GM11168 (cell line): ENCODE measurements around the gene LRPAP1.

Experiments
- in situ Hi-C: fragments of 300-500 bp; cut with MboI; formaldehyde crosslinking; loops from one replicate; pipeline ENCODE4 v1.12.0; 2022; ENCODE audit warnings: low sequenced_read_pairs; ENCODE audit not compliant: unreplicated experiment

Gene LRPAP1

DNA sequence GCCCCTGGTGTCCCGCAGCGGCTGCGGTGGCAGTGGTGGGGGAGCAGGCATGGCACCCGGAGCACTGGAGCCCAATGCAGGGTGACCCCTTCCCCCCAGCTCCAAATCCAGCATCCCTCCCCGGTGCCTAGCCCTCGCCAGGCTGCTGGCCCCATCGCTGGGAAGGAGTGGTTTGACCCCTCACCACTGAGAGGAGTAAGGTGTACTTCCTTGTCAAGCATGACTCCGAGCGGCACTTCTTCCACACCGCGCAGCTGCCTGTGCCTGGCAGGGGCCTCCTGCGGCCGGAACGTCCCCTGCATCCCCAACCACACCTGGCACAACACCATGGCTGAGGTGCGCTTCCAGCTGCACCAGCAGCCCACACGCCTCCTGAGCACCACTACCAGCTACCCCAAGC lies 27.0 kb downstream of the LRPAP1 start:
- in situ Hi-C loops = no loop called here

DNA sequence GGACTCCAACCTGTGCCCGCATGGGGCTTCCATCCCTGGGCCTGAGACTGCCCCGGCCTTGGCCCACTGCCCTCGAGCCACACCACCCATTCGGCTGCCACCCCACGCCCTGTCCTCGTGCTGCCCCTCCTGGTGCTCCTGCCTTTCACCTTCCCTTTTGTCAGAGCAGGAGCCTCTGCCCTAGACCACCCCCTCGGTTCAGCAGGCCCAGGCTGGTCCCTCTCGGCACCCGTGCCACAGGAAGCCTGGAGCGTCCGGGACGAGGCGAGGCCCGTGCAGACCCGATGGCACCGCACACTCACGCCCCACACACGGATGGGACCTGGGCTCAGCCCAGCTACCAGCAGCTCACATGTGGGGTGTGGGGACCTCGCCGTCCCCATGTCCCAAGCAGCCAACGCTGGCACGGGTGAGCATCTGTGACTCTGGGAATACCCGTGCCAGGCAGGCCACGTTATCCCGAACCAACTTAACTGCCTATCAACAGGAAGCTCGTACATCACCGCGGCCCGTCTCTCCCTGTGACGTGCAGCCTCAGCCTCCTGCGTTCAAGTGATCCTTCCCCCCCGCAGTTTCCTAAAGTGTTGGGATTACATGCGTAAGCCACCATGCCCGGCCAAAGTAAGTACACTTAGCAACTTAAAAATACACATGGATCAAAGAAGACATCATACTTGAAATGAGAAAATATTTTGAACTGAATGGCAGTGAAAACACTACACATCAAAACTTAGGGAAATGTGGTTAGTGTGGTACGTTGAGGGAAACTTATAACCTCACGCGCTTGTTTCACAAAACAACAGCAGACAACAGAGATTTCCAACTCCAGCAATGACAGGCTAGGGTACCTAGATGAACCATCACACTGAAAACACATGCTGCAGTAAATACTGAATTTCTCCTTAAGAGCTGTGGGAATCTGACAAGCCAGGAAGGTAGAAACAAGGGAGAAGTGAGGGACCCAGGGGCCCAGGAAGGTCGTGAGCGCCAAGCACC lies 29.0 kb downstream of the LRPAP1 start:
- in situ Hi-C loops = no loop called here

DNA sequence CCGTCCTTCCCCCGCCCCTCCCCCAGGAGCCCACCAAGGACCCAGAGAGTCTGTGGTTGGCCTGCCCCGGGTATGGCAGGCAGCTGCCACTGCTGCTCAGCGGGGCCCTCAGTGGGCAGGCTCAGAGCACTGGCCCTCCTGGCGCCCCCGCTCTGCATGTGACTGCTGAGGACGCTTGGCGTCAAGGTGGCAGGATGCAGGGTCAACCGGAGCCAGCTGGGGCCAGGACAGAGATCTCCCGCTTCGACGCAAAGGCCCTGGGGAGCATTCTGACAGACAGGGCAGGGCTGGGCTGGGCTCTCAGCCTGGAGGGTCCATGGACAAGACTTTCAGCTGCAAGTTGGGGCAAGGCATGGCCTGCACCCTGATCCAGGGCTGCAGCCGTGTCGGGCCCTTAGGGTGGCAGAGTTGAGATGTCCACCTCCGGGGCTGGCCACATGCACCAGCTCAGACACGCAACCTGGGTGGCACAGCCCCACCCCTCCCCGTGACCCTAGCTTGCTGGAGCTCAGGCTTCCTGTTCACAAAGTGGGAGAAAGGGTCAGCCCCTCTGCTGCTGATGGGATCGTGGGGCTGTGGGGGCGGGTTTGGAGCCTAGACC lies 30.3 kb downstream of the LRPAP1 start:
- in situ Hi-C loops = no loop called here

DNA sequence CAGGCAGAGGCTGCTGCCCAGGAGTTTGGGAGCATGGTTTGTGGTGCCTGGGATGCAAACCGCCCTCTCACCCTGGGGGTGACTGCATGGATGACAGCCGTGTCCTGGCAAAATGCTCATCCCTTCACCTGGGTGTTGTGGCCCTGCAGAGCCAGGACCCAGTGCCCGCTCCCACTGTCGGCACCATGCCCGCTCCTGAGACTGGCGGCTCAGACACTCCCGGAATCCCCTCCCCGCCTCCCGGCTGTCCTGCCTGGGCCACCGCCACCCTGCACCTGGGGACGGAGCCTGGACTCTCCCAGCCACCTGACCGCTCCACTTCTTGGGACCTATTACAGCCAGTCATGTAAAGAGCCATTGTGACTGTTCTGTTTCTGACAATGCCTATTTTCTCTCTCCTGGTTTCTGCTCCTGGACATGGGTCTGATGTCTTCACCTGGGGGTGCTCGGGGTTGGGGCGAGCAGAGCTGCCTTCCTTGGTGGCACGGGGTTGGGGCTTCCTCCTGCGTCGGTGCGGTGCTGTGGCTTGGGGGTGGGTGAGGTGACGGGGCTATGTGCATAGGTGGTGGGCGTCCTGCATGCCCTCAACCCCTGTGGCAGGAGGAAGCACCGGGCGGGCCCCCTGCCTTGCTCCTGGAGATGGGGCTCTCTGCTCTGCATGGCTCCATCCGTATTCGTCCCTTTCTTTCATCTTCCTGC lies 30.9 kb downstream of the LRPAP1 start:
- in situ Hi-C loops = no loop called here

DNA sequence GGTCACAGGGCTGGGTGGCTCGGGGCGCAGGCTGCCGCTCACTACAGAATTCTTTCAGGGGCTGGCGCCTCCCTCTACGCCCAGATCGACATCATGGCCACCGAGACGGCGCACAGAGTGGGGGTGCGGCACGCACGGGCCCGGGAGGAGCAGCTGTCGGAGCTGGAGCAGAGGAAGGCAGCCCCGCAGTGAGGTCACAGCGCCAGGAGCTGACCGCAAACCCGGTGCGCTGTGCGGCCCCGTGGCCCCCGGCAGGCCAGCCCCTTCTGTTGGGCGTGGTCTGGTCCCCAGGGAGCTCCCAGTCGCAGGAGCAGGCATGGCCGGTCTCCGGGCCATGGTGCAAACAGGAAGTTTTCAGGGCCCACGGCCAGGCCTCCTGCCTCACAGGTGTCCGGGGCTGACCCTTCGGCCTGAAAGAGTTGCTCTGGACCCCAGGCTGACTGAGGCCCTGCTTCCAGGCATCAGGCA lies 31.6 kb downstream of the LRPAP1 start:
- in situ Hi-C loops = no loop called here

DNA sequence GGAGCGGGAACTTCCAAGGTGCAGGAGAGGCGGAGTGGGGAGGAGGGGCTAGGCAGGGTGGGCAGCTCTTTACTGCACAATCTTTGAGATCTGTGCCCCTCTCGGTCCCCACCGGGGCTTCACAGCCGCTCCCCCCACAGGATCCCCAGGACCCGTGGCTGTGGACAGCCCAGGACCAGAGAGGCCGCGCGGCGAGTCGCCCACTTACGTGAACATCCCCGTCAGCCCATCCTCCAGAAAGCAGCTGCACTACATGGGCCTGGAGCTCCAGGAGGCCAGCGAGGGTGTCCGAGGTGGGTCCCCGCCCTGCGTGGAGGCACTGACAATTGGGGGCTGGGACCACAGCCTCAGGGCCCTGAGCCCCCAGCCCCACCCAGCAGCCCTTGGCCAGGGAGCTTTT lies 32.1 kb downstream of the LRPAP1 start:
- in situ Hi-C loops = no loop called here

DNA sequence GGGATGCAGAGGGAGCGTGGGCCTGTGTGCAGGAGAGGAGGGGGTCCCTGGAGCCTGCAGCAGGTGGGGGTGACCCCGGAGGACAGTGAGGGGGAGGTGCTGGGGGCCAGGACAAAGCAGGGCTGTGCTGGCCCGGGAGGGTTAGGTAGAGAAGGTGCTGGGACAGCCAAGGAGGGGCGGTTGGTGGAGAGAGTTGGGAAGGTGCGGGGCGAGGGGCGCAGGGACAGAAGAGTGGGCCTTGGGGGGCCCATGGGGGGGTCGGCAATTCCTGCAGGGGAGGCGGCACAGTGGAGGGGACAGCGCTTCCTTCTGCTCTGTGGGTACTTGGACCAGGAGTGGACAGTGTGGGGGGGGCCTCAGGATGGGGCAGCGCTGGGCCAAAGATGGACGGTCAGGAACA lies 32.5 kb downstream of the LRPAP1 start:
- in situ Hi-C loops = no loop called here

DNA sequence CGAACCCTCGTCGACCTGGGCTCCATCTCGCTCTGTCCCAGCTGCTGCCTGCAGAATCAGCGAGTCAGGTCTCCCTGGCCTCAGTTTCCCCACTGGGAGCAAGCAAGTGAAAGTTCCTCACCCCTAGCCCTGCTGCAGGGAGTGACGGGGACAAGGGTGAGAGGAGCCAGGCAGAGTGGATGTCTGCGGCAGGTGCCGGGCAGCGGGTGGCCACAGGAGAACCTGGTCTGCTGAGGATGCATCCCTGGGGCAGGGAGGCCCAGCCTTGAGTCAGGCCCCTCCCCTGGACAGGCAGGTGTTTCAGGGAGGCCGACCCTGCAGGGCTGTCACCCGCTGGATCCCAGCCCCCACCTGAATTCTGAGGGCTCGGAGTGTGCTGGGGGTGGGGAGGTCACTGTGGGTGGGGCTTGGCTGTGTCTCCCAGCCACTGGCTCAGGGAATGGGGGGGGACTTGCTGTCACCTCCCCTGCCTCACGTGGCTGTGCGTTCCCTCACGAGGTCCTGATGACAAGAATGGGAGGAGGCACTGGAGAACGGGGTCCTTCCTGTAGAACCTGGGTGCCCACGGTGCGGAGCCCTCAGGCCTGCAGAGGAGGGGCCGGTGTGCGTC lies 33.2 kb downstream of the LRPAP1 start:
- in situ Hi-C loops = no loop called here

DNA sequence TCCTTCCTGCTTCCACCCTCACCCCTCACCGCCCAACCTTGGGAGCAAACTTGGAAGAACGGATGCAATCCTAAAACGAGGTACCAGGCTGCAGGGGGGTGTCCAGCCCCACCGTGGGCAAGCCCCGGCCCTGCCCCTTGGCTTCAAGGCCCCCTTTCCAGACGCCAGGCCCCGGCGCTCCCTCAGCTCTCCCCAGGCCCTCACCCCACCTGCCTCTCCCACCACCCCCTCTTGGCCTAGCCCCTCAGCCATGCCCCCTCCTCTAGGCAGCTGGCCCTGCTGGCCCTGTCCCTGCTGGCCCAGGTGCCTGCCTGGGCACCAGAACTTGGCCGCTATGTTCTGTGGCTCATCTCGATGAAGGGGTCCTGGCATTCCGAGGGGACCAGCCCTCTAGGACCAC lies 33.8 kb downstream of the LRPAP1 start:
- in situ Hi-C loops = no loop called here

DNA sequence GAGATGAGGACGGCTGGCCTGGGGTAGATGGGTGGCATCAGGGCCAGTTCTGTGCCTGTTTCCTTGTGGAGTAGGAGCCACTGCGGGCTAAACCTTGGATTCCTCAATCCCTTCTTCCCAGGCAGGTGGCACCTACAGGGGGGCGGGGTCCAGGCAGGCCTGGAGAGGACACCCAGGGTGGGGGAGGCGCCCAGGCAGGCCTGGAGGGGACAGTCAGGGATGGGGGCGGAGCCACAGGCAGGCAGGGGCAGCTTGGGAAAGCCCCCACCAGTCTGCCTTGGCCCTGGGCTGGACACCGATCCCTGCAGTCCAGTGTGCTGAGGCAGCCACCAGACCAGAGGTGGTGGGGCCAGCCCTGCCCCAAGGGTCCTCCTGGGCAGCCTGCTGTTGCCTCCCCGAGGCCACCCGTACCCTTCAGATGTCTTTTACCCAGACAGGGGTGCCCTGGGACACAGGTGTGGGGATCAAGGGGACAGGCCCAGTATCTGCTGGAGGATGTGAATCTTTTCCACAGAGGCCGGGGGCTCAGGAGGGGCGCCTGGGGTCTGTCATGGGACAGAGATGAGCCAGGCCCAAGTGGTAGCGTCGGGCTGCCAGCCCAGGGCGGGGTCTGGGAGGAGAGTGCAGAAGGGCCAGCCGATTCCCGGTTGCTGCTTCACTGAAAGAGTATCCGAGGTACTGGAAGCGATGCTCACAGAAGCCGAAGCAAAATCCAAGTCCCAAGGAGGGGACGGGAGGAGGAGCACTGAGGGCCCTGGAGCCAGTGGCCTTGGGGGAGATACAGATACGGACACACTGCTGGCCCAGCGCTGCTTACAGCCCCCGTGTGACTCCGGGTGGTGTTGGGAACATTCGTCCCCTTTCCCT lies 34.5 kb downstream of the LRPAP1 start:
- in situ Hi-C loops = no loop called here

DNA sequence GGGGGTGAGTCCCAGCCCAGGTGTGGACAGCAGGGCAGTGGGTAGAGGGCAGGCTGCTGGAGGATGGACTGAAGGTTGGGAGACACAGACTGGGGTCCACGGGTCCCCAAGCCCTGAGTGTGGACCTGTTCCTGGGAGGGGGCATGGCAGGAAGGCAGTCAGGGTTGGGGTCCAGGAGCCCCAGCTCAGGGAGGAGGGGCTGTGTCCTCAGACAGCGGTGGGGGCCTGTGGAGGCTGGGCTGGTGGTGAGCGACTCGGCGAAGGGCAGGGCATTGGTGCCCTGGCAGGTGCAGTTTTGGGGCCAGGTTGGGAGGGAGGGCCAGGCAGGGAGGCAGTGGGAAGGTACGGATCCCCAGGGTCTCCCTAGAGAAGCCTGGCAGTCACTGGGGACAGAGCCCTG lies 35.1 kb downstream of the LRPAP1 start:
- in situ Hi-C loops = no loop called here

DNA sequence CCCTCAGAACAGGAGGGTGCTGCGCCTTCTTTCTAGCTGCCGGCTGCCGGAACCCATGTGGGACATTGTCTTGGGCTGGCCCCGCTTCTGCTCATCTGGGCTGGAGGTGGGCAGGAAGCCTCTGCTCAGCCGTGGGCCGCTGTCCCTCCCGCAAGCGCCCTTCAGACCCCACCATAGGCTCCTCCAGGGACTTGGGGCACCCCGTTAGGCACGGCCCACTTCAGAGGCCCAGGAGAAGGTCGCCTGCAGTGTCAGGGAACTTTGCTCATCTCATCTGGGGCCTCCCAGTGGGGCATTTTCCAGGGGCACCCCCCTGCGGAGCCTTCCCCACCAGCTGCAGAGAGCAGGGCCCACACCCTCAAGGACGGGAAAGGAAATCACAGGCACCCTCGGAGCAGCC lies 36.2 kb downstream of the LRPAP1 start:
- in situ Hi-C loops = no loop called here

DNA sequence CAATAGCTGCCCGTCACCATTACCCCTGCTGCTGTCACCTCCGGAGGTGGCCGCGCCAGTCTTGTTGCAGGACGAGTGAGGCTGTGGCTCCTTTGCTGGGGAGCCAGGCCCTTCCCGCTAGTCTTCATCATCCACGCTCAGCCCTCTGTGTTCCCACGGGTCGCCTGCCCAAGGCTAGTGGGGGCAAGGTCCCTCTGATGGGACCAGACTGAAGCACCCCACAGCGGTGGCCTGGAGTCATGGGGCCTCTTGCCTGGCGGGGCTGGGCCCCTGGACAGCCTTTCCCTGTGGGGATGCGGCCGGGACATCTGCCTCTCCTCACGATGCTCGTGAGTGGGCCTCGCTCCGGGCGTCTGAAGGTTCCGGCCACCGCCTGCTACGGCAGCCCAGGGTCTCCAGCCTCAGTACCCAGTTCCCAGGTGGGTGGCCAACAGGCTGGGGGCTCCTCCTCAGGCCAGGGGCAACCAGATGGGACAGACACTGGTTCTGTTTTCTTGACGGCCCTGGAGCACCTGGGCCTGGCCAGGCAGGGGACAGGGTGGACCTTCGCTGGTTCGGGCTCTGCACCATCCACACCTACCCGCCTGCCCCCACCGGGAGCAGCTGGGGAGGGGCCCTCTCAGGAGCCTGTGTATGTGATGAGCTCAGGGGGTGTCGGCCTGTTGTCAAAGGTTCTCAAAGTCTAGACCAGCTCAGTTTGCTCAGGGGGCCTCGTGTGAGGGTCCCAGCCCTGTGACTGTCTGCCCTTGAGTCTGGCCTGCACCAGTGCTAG lies 36.8 kb downstream of the LRPAP1 start:
- in situ Hi-C loops = no loop called here

DNA sequence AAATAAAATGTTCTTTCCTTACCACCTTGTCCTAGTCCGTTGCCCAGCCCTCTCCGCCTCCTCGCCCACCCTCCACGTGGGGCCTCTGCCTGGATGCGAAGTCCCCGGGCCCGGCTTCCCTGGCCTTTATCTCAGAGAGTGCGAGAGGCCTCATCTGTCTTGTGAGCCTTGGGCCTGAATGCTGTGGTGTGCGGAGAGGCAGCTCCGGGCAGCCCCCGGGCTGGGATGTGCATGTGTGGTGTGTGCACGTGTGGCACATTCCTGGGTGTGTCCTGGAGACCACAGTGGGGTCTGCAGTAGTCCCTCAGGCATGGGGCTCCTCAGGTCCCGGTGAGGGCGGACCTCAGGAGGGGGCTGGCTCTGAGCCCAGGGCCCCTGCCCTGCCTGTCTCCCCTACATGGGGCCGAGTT lies 37.8 kb downstream of the LRPAP1 start:
- in situ Hi-C loops = no loop called here

DNA sequence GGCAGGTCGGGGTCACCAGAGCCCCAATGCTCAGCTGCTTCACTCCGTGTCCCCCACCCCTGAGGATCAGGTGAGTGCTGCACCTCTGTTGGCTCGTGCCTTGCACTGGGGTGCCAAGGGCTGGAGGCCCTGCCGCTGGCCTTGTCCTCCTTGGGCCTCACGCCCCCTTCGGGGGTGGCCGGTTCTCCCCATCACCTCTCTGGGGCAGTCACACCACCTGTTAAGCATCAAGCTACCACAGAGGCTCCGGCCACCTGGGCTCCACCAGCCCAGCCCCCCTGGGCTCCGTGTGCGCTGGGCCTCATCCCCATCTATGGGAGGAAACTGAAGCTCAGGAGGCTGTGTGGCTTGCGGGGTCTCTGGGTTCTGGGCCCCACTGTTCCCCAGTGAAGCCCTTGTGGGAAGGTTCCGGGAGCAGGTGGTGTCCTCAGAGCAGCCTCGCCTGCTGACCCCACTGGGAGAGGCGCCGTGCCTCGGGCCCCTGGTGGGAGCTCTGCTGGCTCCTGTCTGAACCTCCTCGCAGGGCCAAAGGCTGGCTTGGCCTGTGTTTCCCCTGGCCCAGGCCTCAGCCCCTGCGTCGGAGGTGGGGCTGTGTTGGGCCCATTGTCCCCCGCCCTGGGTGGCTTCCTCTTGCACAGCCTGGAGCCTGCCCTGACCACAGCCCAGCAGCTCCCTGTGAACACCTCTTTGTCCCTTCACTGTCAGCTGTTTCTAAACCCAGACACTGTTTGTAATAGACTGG lies 38.3 kb downstream of the LRPAP1 start:
- in situ Hi-C loops = no loop called here

DNA sequence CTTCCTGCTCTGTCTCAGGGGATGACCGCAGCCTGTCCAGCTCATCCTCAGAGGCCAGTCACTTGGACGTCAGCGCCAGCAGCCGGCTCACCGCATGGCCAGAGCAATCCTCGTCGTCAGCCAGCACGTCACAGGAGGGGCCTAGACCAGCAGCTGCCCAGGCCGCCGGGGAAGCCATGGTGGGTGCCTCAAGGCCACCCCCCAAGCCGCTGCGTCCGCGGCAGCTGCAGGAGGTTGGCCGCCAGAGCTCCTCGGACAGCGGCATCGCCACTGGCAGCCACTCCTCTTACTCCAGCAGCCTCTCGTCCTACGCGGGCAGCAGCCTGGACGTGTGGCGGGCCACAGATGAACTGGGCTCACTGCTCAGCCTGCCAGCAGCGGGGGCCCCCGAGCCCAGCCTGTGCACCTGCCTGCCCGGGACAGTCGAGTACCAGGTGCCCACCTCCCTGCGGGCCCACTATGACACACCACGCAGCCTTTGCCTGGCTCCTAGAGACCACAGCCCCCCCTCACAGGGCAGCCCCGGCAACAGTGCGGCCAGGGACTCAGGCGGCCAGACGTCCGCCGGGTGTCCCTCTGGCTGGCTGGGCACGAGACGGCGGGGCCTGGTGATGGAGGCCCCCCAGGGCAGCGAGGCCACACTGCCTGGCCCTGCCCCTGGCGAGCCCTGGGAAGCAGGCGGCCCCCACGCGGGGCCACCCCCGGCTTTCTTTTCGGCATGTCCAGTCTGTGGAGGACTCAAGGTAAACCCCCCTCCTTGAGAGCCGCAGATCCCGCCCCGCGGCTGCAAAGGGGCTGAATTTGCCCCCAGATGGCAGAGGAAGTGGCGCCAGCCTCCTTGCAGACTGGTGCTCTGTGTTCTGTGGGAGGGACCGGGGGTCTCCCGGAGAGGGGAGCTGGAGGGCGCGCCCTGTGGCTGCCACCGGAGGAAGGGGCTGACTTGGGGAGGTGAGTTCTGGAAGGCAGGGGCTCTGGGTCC lies 39.2 kb downstream of the LRPAP1 start:
- in situ Hi-C loops = no loop called here
